Neural progenitor cell (in vitro differentiated cells): ENCODE results near the gene PALS1. TPM values are rescaled to one million over a fixed set of nuclear protein-coding genes. Genes with fewer than 3 reads are reported as not detected.

Experiments used
- DNase-seq: peaks from one replicate; pipeline ENCODE4 v3.0.0-alpha.2; 2016; ENCODE audit warnings: low spot score
- H2AFZ ChIP-seq: fragments of 200-600 bp; sonication (generic); replicated peaks from 2 replicates; pipeline ENCODE4 v1.6.1; 2016; ENCODE audit warnings: antibody characterized with exemption
- H3F3A ChIP-seq: fragments of 200-600 bp; sonication (generic); 2 replicates; pipeline ENCODE4 v1.6.1; 2016; ENCODE audit warnings: antibody characterized with exemption, low read depth
- H3K27ac ChIP-seq: fragments of 200-600 bp; sonication (generic); 2 replicates; pipeline ENCODE4 v1.5.1; 2016; ENCODE audit warnings: mild to moderate bottlenecking
- H3K27me3 ChIP-seq: fragments of 200-600 bp; sonication (generic); 2 replicates; pipeline ENCODE4 v1.6.1; 2016; ENCODE audit warnings: mild to moderate bottlenecking, moderate library complexity
- H3K36me3 ChIP-seq: fragments of 200-600 bp; sonication (generic); 2 replicates; pipeline ENCODE4 v1.5.1; 2016
- H3K4me1 ChIP-seq: fragments of 200-600 bp; sonication (generic); 2 replicates; pipeline ENCODE4 v1.6.1; 2016; ENCODE audit warnings: mixed run types
- H3K4me2 ChIP-seq: fragments of 200-600 bp; sonication (generic); 2 replicates; pipeline ENCODE4 v1.6.1; 2016
- H3K4me3 ChIP-seq: fragments of 200-600 bp; sonication (generic); 2 replicates; pipeline ENCODE4 v1.5.1; 2016
- H3K79me2 ChIP-seq: fragments of 200-600 bp; sonication (generic); 2 replicates; pipeline ENCODE4 v1.6.1; 2016; ENCODE audit warnings: low read depth
- H3K9ac ChIP-seq: fragments of 200-600 bp; sonication (generic); 2 replicates; pipeline ENCODE4 v1.6.1; 2016
- H3K9me3 ChIP-seq: fragments of 200-600 bp; sonication (generic); 2 replicates; pipeline ENCODE4 v1.5.1; 2016; ENCODE audit warnings: low read depth
- H4K20me1 ChIP-seq: fragments of 200-600 bp; sonication (generic); 2 replicates; pipeline ENCODE4 v1.6.1; 2016; ENCODE audit warnings: low read depth
- H3K27ac Mint-ChIP-seq: 3 replicates; pipeline ENCODE4 v1.8.0; 2021; ENCODE audit warnings: mixed read lengths
- H3K27me3 Mint-ChIP-seq: 2 replicates; pipeline ENCODE4 v1.8.0; 2022; ENCODE audit warnings: low read depth, mild to moderate bottlenecking, inconsistent platforms, moderate library complexity, mixed read lengths; ENCODE audit not compliant: insufficient read depth
- H3K36me3 Mint-ChIP-seq: 3 replicates; pipeline ENCODE4 v1.8.0; 2021; ENCODE audit warnings: mixed read lengths
- H3K4me1 Mint-ChIP-seq: 3 replicates; pipeline ENCODE4 v1.8.0; 2021; ENCODE audit warnings: mixed read lengths
- H3K4me3 Mint-ChIP-seq: 3 replicates; pipeline ENCODE4 v1.8.0; 2021; ENCODE audit warnings: mild to moderate bottlenecking, moderate library complexity, mixed read lengths
- H3K9me3 Mint-ChIP-seq: 3 replicates; pipeline ENCODE4 v1.8.0; 2020; ENCODE audit warnings: mixed read lengths
- EZH2 ChIP-seq: fragments of 200-600 bp; sonication (generic); IDR thresholded peaks from 2 replicates; pipeline ENCODE4 v1.6.1; 2017; ENCODE audit warnings: antibody characterized with exemption, mild to moderate bottlenecking, moderate library complexity
- EZH2phosphoT487 ChIP-seq: fragments of 200-600 bp; sonication (generic); IDR thresholded peaks from 2 replicates; pipeline ENCODE4 v1.6.1; 2017; ENCODE audit warnings: antibody characterized with exemption
- total RNA-seq: library from RNA; depleted of rRNA; stranded (reverse); fragments of >200 nt; gene quantifications from 2 replicates; pipeline ENCODE4 v1.2.3, GENCODE V29; 2015; ENCODE audit warnings: low replicate concordance
- TF ChIP-seq, protein P1 (sequence below): fragments of 200-600 bp; sonication (generic); IDR thresholded peaks from 2 replicates; pipeline ENCODE4 v1.5.1; 2017; ENCODE audit warnings: antibody characterized with exemption, mild to moderate bottlenecking

The PALS1 gene
- total RNA-seq, 1 donor from 2014 or later, result 47.0 TPM

DNA sequence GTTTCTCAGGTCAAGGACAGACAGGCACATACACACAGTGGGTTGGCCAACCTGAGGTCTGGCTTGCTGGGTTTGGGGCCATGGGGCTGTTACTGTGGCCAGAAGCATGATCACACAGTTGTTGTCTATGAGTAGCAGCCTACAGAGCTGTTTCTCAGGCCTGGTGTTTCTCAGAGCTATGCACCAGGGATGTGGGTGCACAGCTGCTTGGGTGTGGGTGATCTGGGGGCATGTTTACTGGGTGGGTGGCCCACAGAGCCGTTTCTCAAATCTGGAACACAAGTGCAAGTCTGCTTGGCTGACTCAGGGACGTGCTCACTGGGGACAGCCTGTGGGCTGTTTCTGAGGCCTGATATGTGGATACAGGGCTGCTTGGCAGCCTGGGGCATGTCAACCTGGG lies 23.1 kb upstream of the PALS1 start:
- H3F3A ChIP-seq, result no peaks in the 10 kb centered on the region
- Mint-ChIP-seq H3K9me3 (no peaks in the 10 kb centered on the region), H3K27me3 (no peaks in the 10 kb centered on the region), H3K27ac (no peak overlapping the region), H3K4me3 (no peak overlapping the region), H3K4me1 (no peaks in the 10 kb centered on the region), H3K36me3 (no peaks in the 10 kb centered on the region)
- H3K9me3 ChIP-seq, result no peaks in the 10 kb centered on the region
- DNase-seq, result no peak
- no peak overlapping the region for H2AFZ ChIP-seq
- no peak overlapping the region for H3K9ac ChIP-seq
- no peak overlapping the region for H3K27ac ChIP-seq
- H3K36me3 ChIP-seq, result no peaks in the 10 kb centered on the region
- H3K4me1 ChIP-seq, result no peaks in the 10 kb centered on the region
- H3K79me2 ChIP-seq, result no peaks in the 10 kb centered on the region
- no peak for TF ChIP-seq EZH2
- TF ChIP-seq EZH2phosphoT487, result no peak
- TF ChIP-seq, protein P1, sequence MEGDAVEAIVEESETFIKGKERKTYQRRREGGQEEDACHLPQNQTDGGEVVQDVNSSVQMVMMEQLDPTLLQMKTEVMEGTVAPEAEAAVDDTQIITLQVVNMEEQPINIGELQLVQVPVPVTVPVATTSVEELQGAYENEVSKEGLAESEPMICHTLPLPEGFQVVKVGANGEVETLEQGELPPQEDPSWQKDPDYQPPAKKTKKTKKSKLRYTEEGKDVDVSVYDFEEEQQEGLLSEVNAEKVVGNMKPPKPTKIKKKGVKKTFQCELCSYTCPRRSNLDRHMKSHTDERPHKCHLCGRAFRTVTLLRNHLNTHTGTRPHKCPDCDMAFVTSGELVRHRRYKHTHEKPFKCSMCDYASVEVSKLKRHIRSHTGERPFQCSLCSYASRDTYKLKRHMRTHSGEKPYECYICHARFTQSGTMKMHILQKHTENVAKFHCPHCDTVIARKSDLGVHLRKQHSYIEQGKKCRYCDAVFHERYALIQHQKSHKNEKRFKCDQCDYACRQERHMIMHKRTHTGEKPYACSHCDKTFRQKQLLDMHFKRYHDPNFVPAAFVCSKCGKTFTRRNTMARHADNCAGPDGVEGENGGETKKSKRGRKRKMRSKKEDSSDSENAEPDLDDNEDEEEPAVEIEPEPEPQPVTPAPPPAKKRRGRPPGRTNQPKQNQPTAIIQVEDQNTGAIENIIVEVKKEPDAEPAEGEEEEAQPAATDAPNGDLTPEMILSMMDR, result no peak
- H3K4me2 ChIP-seq, result no peak overlapping the region
- no peaks in the 10 kb centered on the region for H3K27me3 ChIP-seq
- no peaks in the 10 kb centered on the region for H4K20me1 ChIP-seq
- H3K4me3 ChIP-seq, result no peak overlapping the region

DNA sequence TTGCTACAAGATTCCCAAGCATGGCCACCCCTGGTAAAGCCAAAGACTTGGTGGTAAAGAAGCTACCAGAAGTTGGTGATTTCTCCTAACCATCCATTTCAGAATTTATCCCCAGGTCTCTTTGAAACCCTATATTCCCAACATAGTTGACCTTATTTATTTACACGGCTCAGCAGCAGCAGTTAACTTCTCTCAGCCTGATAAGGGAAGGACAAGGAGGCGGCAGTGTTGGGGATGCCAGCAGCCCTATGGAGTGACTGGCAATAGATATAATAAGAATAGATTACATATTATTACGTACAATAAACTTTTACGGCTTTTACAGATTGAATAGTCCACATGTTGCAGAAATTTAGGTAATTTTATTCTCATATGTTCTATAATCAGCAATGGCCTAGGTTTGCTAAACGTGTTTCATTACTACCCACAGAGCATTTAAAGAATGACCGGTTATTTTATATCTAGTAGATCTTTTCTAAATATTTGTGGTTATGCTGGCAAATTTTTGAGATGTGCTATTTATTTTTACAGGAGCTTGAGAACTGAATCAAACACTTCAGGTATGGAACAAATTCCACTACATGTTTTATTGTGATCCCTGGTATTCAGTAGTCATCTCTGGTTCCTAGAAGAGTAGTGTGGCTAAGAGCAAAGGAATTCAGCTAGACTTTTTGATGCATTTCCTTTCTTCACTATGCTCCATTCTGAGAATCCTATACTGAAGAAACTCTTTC lies 19.8 kb upstream of the PALS1 start:
- Histone ChIP-seq H3F3A (no peaks in the 10 kb centered on the region), H3K4me1 (no peaks in the 10 kb centered on the region), H3K36me3 (no peaks in the 10 kb centered on the region), H3K4me2 (no peak overlapping the region), H3K27me3 (no peaks in the 10 kb centered on the region), H3K9ac (no peak overlapping the region), H3K9me3 (no peaks in the 10 kb centered on the region), H3K27ac (no peak overlapping the region), H4K20me1 (no peaks in the 10 kb centered on the region), H2AFZ (peak overlapping the region; percentile 66), H3K79me2 (no peaks in the 10 kb centered on the region), H3K4me3 (no peak overlapping the region)
- TF ChIP-seq, protein P1, result no peak
- no peak for TF ChIP-seq EZH2phosphoT487
- TF ChIP-seq EZH2, result no peak
- Mint-ChIP-seq H3K4me3 (no peak overlapping the region), H3K27me3 (no peaks in the 10 kb centered on the region), H3K27ac (no peak overlapping the region), H3K9me3 (no peaks in the 10 kb centered on the region), H3K36me3 (no peaks in the 10 kb centered on the region), H3K4me1 (peaks cover 3% of the 10 kb centered on the region)
- DNase-seq, result no peak

DNA sequence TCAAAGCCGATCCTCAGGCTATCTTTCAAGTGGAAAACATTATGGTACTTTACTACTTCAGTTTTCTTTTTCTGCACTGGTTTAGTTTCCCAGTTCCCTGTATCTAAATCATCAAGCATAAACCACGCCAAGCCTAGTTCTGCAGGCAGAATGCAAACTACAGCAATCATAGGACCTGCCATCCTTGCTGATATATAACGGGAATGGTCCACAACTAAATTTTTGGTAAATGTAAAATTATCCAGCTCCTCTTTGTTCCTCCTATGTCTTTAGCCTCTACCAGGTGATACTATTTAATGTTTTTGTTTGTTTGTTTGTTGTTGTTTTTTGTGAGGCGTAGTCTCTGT lies 19.3 kb upstream of the PALS1 start:
- H3K36me3 Mint-ChIP-seq, result no peaks in the 10 kb centered on the region
- H3K9ac ChIP-seq, result no peak overlapping the region
- H3K4me2 ChIP-seq, result no peak overlapping the region

More for the DNA sequence above, 19.3 kb upstream of the PALS1 start:
- Mint-ChIP-seq H3K27ac (no peak overlapping the region), H3K27me3 (no peaks in the 10 kb centered on the region), H3K9me3 (no peaks in the 10 kb centered on the region), H3K4me3 (no peak overlapping the region), H3K4me1 (peaks cover 3% of the 10 kb centered on the region)
- Histone ChIP-seq H3K4me1 (no peaks in the 10 kb centered on the region), H3K4me3 (no peak overlapping the region), H3K27me3 (no peaks in the 10 kb centered on the region), H3K27ac (no peak overlapping the region), H3K9me3 (no peaks in the 10 kb centered on the region), H3K79me2 (no peaks in the 10 kb centered on the region), H4K20me1 (no peaks in the 10 kb centered on the region), H3K36me3 (no peaks in the 10 kb centered on the region), H3F3A (no peaks in the 10 kb centered on the region), H2AFZ (peak overlapping the region; percentile 66)
- no peak for TF ChIP-seq EZH2phosphoT487
- no peak for TF ChIP-seq EZH2
- TF ChIP-seq, protein P1, result no peak
- DNase-seq, result no peak
